Thyroid gland (tissue), 4 donors: ENCODE measurements around the gene ANO2. TPM values are rescaled to one million over a fixed set of nuclear protein-coding genes. Genes with fewer than 3 reads are reported as not detected.

Experiments used
- DNase-seq, 2 donors: peaks; one replicate each; pipeline ENCODE4 v3.0.0-alpha.2; 2019
- H3K27ac ChIP-seq, 3 donors: fragments of 200-600 bp; sonication (generic); 1 replicate in 2 of 3; 2 replicates in 1 of 3; pipeline ENCODE4 v1.5.1; 2016 to 2019; ENCODE audit warnings: mild to moderate bottlenecking in 1 of 3, moderate library complexity in 1 of 3
- H3K27me3 ChIP-seq: fragments of 200-600 bp; sonication (generic); one replicate; pipeline ENCODE4 v1.5.1; 2019
- H3K36me3 ChIP-seq, 2 donors: fragments of 200-600 bp; sonication (generic); one replicate each; pipeline ENCODE4 v1.5.1; 2016 to 2019
- H3K4me1 ChIP-seq, 2 donors: fragments of 200-600 bp; sonication (generic); one replicate each; pipeline ENCODE4 v1.5.1; 2017 to 2019
- H3K4me3 ChIP-seq, 3 donors: fragments of 200-600 bp; sonication (generic); replicated peaks in 1 of 3; 1 replicate in 2 of 3; 2 replicates in 1 of 3; pipeline ENCODE4 v1.5.1; 2016; ENCODE audit warnings: mild to moderate bottlenecking in 1 of 3
- H3K9me3 ChIP-seq: fragments of 200-600 bp; sonication (generic); one replicate; pipeline ENCODE4 v1.5.1; 2017
- POLR2A ChIP-seq, 2 donors: fragments of 450-650 bp; IDR thresholded peaks; one replicate each; pipeline ENCODE4 v1.6.1; 2017; ENCODE audit warnings: antibody characterized with exemption in 2 of 2, mild to moderate bottlenecking in 2 of 2, moderate library complexity in 1 of 2
- WGBS, 2 donors: methylation state at CpG; one replicate each; pipeline ENCODE4 v1.1.5; 2017; 5-methylcytosine and 5-hydroxymethylcytosine counted together
- intact Hi-C: fragments of 100-400 bp; cut with DNase I; formaldehyde crosslinking; loops from one replicate; pipeline ENCODE4 v1.15.1; 2023
- total RNA-seq, 4 donors: library from RNA; depleted of rRNA; stranded (reverse); fragments of >200 nt; gene quantifications; one replicate each; pipeline ENCODE4 v1.2.3, GENCODE V29; 2016
- TF ChIP-seq, protein P1 (sequence below), 6 experiments: fragments of 200-600 bp in 3 of 6; fragments of 450-650 bp in 3 of 6; sonication (generic) in 3 of 6; IDR thresholded peaks; one replicate each; pipeline ENCODE4 v1.5.1; 2016 to 2019; ENCODE audit warnings: antibody characterized with exemption in 6 of 6, mild to moderate bottlenecking in 2 of 6, inconsistent platforms in 1 of 6, moderate library complexity in 1 of 6

The ANO2 gene
- total RNA-seq, 4 donors from 2014 or later = 0.78 to 7.0 (median 2.2) TPM

DNA sequence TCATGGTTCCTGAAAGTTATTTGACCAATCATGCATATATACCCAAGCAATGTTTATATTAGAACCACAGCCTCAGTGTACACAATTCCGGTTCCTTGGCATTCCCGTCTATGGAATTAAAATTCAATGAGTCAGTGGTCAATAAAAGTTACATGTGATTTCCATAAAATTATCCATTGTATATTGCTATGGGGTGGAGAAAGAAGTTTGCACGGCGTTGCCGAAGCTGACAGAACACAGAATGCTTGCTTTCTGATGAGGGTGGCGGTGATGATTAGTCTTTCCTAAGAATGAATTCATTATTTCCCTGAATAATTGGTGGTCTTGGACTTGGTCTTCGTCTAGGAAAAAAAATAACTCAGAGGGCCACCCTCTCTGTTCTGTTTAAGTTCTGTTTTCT is 214.1 kb downstream of the ANO2 start:
- TF ChIP-seq, protein P1, sequence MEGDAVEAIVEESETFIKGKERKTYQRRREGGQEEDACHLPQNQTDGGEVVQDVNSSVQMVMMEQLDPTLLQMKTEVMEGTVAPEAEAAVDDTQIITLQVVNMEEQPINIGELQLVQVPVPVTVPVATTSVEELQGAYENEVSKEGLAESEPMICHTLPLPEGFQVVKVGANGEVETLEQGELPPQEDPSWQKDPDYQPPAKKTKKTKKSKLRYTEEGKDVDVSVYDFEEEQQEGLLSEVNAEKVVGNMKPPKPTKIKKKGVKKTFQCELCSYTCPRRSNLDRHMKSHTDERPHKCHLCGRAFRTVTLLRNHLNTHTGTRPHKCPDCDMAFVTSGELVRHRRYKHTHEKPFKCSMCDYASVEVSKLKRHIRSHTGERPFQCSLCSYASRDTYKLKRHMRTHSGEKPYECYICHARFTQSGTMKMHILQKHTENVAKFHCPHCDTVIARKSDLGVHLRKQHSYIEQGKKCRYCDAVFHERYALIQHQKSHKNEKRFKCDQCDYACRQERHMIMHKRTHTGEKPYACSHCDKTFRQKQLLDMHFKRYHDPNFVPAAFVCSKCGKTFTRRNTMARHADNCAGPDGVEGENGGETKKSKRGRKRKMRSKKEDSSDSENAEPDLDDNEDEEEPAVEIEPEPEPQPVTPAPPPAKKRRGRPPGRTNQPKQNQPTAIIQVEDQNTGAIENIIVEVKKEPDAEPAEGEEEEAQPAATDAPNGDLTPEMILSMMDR (IDR thresholded peaks at IDR 0.05) = no peak
- TF ChIP-seq POLR2A (IDR thresholded peaks at IDR 0.05) = no peak
- no peaks in the 10 kb centered on the region for H3K4me1 ChIP-seq
- no peaks in the 10 kb centered on the region for H3K27me3 ChIP-seq
- no peak overlapping the region for H3K4me3 ChIP-seq
- intact Hi-C loops = no loop called here
- no peak overlapping the region for H3K27ac ChIP-seq
- no peak for DNase-seq
- no peaks in the 10 kb centered on the region for H3K36me3 ChIP-seq
- H3K9me3 ChIP-seq = no peaks in the 10 kb centered on the region
- whole genome bisulfite sequencing, 2 donors = 87 to 93% methylated on average over 7 of the region's 7 CpGs

DNA sequence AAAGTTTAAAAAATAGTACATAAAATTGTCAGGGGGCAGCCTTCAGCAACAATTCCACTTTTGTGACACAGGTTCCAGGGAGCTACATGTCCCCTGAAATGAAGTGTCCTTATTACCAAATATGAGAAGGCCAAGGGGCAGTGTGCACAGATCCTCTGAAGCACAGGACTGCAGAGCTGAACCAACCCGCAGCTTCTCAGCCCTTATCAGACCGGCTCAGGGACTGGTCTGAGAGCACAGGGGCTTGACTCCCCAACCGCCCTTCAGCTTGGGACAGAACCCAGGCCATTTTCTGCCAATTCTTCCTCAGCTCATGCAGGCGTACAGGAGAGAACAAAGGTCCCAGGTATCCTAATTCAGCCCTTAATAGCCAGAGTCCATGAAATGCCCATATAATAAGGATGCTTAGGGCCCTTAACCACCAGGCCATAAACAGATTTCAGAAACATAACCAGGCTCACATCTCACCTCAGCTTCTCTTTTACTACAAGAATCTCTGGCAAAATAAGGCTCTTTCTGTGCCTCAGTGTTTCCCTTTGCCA is 221.3 kb downstream of the ANO2 start:
- no peaks in the 10 kb centered on the region for H3K27me3 ChIP-seq
- DNase-seq = no peak
- no peaks in the 10 kb centered on the region for H3K4me1 ChIP-seq
- intact Hi-C loops = no loop called here
- no peak for TF ChIP-seq POLR2A (IDR thresholded peaks at IDR 0.05)
- TF ChIP-seq, protein P1 (IDR thresholded peaks at IDR 0.05) = no peak
- H3K9me3 ChIP-seq = no peaks in the 10 kb centered on the region
- H3K27ac ChIP-seq = no peak overlapping the region
- 91 to 93% methylated on average over 4 of the region's 4 CpGs for WGBS, 2 donors
- no peak overlapping the region for H3K4me3 ChIP-seq
- H3K36me3 ChIP-seq = no peaks in the 10 kb centered on the region

DNA sequence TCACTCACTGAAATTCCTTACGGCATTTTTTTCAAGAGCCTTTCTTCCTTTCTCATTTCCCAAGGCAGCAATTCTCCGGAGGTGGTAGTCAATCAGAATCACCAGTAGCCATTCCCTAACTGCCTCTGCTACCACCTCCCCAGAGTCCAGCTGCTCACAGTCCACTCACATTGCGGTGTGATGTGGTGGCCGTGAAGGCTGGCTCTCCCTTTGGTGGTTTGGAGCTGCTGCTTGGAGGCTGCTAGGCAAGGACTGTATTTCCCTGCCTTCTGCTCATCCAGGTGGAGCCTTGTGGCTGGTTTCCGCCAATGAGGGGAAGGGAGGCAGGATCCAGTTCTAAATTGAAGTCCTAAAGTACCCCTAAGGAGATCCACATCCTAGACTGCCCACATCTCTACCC is 222.0 kb downstream of the ANO2 start:
- no peak overlapping the region for H3K4me3 ChIP-seq
- no peaks in the 10 kb centered on the region for H3K36me3 ChIP-seq
- TF ChIP-seq POLR2A (IDR thresholded peaks at IDR 0.05) = no peak
- TF ChIP-seq, protein P1 (IDR thresholded peaks at IDR 0.05) = no peak
- intact Hi-C loops = no loop called here
- no peak for DNase-seq
- no peaks in the 10 kb centered on the region for H3K4me1 ChIP-seq
- H3K27ac ChIP-seq = no peak overlapping the region
- H3K9me3 ChIP-seq = no peaks in the 10 kb centered on the region
- WGBS, 2 donors = 87 to 90% methylated on average over 5 of the region's 5 CpGs
- H3K27me3 ChIP-seq = no peaks in the 10 kb centered on the region

DNA sequence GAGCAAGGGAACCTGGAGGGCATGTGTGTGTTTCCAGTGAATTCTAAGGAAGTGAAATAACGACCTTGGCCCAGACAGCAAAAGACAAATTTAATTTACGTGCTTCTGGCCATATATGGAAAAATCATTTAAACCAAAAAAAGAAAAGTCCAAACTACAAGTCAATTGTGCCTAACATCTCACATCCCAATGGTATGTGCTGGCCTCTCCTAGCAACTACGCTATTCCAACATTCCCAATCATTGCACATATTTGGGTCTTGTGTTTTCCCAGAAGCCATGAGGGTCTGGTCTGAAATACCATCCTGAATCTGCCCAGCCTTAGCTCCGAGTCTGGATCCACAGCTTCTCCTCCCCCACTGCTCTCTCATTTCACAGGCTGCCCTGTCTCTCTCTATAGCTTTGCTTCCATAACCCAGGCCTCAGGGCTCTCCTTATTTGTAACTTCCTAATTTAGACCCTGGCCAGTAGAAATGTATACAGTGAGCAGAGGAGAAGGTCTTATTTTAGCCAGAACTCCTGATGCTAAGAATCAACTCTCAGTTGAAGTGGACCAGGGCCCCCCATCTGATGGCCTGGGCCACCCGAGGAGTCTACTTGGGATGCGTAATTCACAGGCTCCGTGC is 224.6 kb downstream of the ANO2 start:
- no peak overlapping the region for H3K4me3 ChIP-seq
- intact Hi-C loops = no loop called here
- H3K4me1 ChIP-seq = no peaks in the 10 kb centered on the region
- no peaks in the 10 kb centered on the region for H3K27me3 ChIP-seq
- no peak overlapping the region for H3K27ac ChIP-seq
- no peak for DNase-seq
- TF ChIP-seq, protein P1 (IDR thresholded peaks at IDR 0.05) = no peak
- TF ChIP-seq POLR2A (IDR thresholded peaks at IDR 0.05) = no peak
- H3K36me3 ChIP-seq = no peaks in the 10 kb centered on the region
- 80 to 89% methylated on average over 7 of the region's 7 CpGs for WGBS, 2 donors
- no peaks in the 10 kb centered on the region for H3K9me3 ChIP-seq

DNA sequence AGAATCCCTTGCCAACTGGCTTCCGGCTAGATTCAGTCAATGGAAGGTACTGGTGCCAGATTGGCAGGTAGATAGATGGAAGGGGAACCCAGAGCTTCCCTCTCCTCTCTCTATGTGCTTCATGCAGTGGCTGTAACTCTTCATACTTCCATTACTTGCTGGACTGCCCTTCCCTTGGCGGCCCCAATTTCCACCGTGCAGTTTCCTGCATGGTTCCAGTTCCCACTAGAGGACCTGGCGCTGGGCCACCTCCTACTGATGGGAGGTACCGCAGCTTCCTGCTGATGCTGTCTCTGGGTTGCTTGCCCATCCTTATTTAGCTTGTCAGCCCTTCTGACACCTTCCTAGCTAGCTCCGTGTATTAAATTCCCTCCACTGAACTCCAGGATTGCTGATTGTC is 226.4 kb downstream of the ANO2 start:
- TF ChIP-seq, protein P1 (IDR thresholded peaks at IDR 0.05) = no peak
- TF ChIP-seq POLR2A (IDR thresholded peaks at IDR 0.05) = no peak
- H3K27me3 ChIP-seq = no peaks in the 10 kb centered on the region
- H3K36me3 ChIP-seq = no peaks in the 10 kb centered on the region
- no peaks in the 10 kb centered on the region for H3K4me1 ChIP-seq
- WGBS, 2 donors = 53 to 69% methylated on average over 6 of the region's 6 CpGs
- H3K4me3 ChIP-seq = no peak overlapping the region
- peak in 1 of 2 donors; percentile 12 for DNase-seq
- no peak overlapping the region for H3K27ac ChIP-seq
- H3K9me3 ChIP-seq = no peaks in the 10 kb centered on the region
- intact Hi-C loops = no loop called here
